HUES64 (cell line): ENCODE measurements around the gene FHIT.

Source experiments
- H3K27ac ChIP-seq: 2 replicates; pipeline ENCODE4 v1.7.0; 2013; ENCODE audit warnings: low read depth, low read length, inconsistent platforms
- H3K27me3 ChIP-seq: 2 replicates; pipeline ENCODE4 v1.6.1; 2013; ENCODE audit warnings: mild to moderate bottlenecking, low read length; ENCODE audit not compliant: insufficient read depth
- H3K36me3 ChIP-seq: 2 replicates; pipeline ENCODE4 v1.6.1; 2013; ENCODE audit warnings: mild to moderate bottlenecking, low read length; ENCODE audit not compliant: insufficient read depth
- H3K4me1 ChIP-seq: 2 replicates; pipeline ENCODE4 v1.6.1; 2013; ENCODE audit warnings: mild to moderate bottlenecking, low read length, moderate library complexity; ENCODE audit not compliant: insufficient read depth
- H3K4me3 ChIP-seq: 2 replicates; pipeline ENCODE4 v1.5.1; 2013; ENCODE audit warnings: mild to moderate bottlenecking, low read length, moderate library complexity
- H3K9ac ChIP-seq: 2 replicates; pipeline ENCODE4 v1.6.1; 2013; ENCODE audit warnings: mild to moderate bottlenecking, low read depth, low read length
- H3K9me3 ChIP-seq: 2 replicates; pipeline ENCODE4 v1.6.1; 2013; ENCODE audit warnings: low read depth, low read length; ENCODE audit not compliant: insufficient read depth
- WGBS: fragments of 150-250, 120-280 bp; methylation state at CpG from one replicate; pipeline ENCODE4 v1.1.7; 2013; ENCODE audit warnings: missing lambda C conversion rate; 5-methylcytosine and 5-hydroxymethylcytosine counted together

FHIT gene

GRCh38 chr3:60147249-60147950, 1103.9 kb downstream of the FHIT start:
- no peaks in the 10 kb centered on the region for H3K36me3 ChIP-seq
- H3K9ac ChIP-seq = no peak overlapping the region
- peaks cover 14% of the 10 kb centered on the region; the same call in 1 of the 2 replicates for H3K4me1 ChIP-seq
- no peak overlapping the region for H3K4me3 ChIP-seq
- H3K27ac ChIP-seq = no peak overlapping the region
- H3K27me3 ChIP-seq = no peaks in the 10 kb centered on the region
- 92% methylated on average over 15 of the region's 15 CpGs for WGBS
- no peaks in the 10 kb centered on the region for H3K9me3 ChIP-seq

DNA sequence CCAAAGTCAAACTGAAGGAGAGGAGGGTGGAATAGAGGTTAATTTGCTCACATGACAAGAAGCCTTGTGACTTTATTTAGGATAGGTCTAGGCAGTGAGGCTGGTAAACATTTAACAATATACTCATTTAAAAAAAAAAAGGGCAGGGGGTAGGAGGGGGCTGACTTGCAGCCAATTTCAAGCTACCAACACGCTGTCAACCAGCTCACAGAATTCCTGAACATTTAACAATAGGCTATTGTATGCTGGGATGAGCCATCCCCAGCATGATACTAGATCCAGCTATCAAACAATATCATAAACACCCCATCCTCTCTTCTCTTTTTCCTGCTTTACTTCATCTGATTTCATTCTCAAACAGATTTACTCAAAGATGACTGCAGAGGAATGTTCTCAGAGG, 1105.1 kb downstream of the FHIT start:
- H3K27me3 ChIP-seq = no peaks in the 10 kb centered on the region
- 60% methylated on average over 1 of the region's 1 CpG for WGBS
- H3K36me3 ChIP-seq = no peaks in the 10 kb centered on the region
- H3K9ac ChIP-seq = no peak overlapping the region
- peaks cover 20% of the 10 kb centered on the region for H3K4me1 ChIP-seq
- no peak overlapping the region for H3K4me3 ChIP-seq
- H3K9me3 ChIP-seq = no peaks in the 10 kb centered on the region
- H3K27ac ChIP-seq = no peak overlapping the region

DNA sequence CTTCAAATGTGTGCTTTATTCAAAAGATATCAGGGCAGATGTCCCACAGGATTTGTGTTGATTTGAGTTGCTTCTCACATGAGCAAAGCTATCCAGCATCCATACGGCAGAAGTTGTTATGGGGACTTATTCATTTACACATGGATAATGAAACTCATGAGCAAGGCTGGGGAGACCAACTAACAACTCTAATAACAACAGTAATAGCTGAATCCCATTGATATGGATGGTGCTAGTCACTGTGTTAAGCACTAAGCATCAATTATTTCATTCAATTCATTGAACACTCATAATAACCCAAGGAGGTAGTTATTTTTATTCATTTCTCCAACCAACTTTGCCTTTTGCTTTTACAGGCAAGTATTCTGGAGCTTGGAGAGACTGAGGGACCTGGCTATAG, 1107.2 kb downstream of the FHIT start:
- Histone ChIP-seq H3K4me3 (no peak overlapping the region), H3K27me3 (no peaks in the 10 kb centered on the region), H3K9me3 (no peaks in the 10 kb centered on the region), H3K36me3 (no peaks in the 10 kb centered on the region), H3K27ac (no peak overlapping the region), H3K9ac (no peak overlapping the region), H3K4me1 (peaks cover 20% of the 10 kb centered on the region)
- WGBS = 83% methylated on average over 1 of the region's 1 CpG

DNA sequence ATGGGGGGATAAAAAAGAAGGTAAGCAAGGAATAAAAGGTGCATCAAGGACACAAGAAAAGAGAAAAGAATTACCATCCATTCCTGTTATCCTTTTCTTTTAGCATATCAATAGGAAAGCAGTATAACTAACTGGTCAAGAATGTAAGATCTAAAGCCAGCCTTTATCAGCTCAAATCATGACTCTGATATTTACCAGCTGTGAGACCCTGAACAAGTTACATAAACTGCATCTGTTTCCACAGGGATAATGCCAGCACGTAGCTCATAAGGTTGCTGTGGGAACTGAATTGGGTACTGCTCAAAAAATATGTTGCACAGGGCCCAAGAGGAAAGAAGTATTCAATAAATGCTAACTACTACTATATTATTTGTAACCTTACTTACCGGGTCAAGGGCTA, 1109.2 kb downstream of the FHIT start:
- H3K9ac ChIP-seq = no peak overlapping the region
- WGBS = 75% methylated on average over 1 of the region's 2 CpGs
- no peak overlapping the region for H3K4me3 ChIP-seq
- peaks cover 19% of the 10 kb centered on the region for H3K4me1 ChIP-seq
- H3K9me3 ChIP-seq = no peaks in the 10 kb centered on the region
- H3K36me3 ChIP-seq = no peaks in the 10 kb centered on the region
- H3K27me3 ChIP-seq = no peaks in the 10 kb centered on the region
- H3K27ac ChIP-seq = no peak overlapping the region

DNA sequence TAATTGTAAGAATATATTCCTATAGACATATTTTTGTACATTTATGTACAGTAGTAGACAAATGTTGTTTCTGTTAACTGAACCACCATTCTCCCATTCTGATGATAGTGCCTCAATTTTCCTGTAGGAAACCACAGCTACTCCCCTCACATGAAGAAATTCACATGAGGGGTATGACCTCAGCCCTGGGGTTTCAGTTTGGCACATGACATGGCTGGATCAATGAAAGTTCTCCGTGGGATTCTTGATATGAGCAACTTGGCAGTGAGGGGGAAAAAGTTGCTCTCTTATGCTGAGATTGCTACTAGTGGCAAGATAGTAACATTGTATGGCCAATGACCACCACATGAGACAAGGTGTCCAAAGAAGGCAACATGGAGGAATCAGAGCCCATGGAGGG, 1111.1 kb downstream of the FHIT start:
- no peak overlapping the region for H3K27ac ChIP-seq

GRCh38 chr3:60136601-60137000, 1114.7 kb downstream of the FHIT start:
- no peaks in the 10 kb centered on the region for H3K27me3 ChIP-seq
- no peak overlapping the region for H3K27ac ChIP-seq
- 85% methylated on average over 4 of the region's 4 CpGs for WGBS
- no peaks in the 10 kb centered on the region for H3K9me3 ChIP-seq
- H3K4me3 ChIP-seq = no peak overlapping the region
- H3K36me3 ChIP-seq = no peaks in the 10 kb centered on the region
- H3K4me1 ChIP-seq = 0 out of 2 replicates have a peak, but pooled peaks cover 2% of the 10 kb centered on the region
- no peak overlapping the region for H3K9ac ChIP-seq

More for the DNA sequence above, 1111.1 kb downstream of the FHIT start:
- no peaks in the 10 kb centered on the region for H3K36me3 ChIP-seq
- no peaks in the 10 kb centered on the region for H3K27me3 ChIP-seq
- H3K9ac ChIP-seq = no peak overlapping the region
- no peak overlapping the region for H3K4me3 ChIP-seq
- WGBS = 90% methylated on average over 1 of the region's 1 CpG
- H3K9me3 ChIP-seq = no peaks in the 10 kb centered on the region
- peaks cover 6% of the 10 kb centered on the region; the same call in 1 of the 2 replicates for H3K4me1 ChIP-seq

DNA sequence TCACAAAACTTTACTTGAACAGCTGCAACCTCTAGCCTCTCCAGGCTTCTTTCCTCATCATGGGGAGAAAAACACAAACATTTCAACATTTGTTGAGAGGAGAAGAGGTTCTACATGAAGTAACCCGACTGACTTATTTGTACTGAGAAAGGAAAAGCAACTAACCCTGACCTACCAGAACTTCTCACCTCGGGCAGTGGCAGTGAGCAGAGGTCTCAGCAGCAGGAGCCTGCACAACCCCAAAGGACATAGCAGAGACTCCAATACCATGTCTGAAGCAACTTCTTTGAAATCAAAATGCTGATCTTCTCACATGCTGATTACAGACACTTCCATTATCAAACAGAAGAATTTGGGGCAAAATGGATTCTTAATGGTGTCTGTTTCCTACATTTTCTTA, 1115.8 kb downstream of the FHIT start:
- Histone ChIP-seq H3K9ac (no peak overlapping the region), H3K27me3 (no peaks in the 10 kb centered on the region), H3K27ac (no peak overlapping the region), H3K9me3 (no peaks in the 10 kb centered on the region), H3K36me3 (no peaks in the 10 kb centered on the region), H3K4me1 (no peaks in the 10 kb centered on the region), H3K4me3 (no peak overlapping the region)
- WGBS = 96% methylated on average over 2 of the region's 2 CpGs

DNA sequence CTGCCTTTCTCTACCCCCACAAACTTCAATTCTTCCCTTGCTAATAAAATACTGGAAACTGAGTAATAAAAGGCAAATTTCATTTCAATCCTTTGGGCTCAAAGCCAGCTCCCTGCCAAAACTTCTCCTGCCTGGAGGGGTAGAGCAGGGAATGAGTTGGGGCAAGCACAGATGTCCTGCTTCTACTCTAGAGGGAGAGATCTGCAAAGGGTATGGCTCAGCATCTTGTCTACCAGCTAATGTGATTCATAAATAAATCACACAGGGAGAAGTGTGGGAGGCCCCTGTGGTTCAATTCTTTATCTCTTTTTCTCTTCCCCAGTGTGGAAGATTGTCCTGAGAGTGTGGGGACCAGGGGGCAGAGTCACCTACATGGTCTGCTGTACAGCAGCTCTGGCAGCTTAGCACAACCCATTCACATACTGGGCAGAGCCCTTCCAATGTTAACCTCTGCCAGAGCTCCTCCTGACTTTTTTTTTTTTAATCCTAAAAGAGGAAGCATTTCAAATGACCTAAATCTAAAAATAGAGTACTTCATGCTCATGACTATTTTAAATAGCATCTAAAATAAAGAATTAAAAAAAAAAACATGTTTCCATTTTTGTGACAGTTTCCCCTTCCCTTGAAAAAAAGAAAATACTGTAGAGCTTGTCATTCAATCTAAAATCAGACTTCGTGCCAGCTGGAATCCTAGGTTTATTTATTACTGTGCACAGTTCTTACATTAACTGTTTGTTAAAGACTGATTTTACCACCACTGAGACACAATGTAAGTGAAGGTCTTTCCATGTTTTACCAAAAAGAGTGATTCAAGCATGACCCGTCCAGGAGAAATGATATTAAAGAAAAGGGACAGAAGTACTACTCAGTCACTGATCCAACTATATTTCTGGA, 1117.7 kb downstream of the FHIT start:
- H3K4me1 ChIP-seq = no peaks in the 10 kb centered on the region
- H3K36me3 ChIP-seq = no peaks in the 10 kb centered on the region
- H3K27me3 ChIP-seq = no peaks in the 10 kb centered on the region
- H3K4me3 ChIP-seq = no peak overlapping the region
- WGBS = 93% methylated on average over 2 of the region's 2 CpGs
- no peaks in the 10 kb centered on the region for H3K9me3 ChIP-seq
- H3K9ac ChIP-seq = no peak overlapping the region
- no peak overlapping the region for H3K27ac ChIP-seq

- H3K27ac ChIP-seq = no peak overlapping the region
- H3K27me3 ChIP-seq = no peaks in the 10 kb centered on the region
- H3K9ac ChIP-seq = no peak overlapping the region
- no peaks in the 10 kb centered on the region for H3K4me1 ChIP-seq
- H3K36me3 ChIP-seq = no peaks in the 10 kb centered on the region
- no peak overlapping the region for H3K4me3 ChIP-seq
- no peaks in the 10 kb centered on the region for H3K9me3 ChIP-seq
These were observed 1119.6 kb downstream of the FHIT start for GRCh38 chr3:60131618-60132017.

- H3K27me3 ChIP-seq = no peaks in the 10 kb centered on the region
- 96% methylated on average over 6 of the region's 6 CpGs for WGBS
- no peak overlapping the region for H3K9ac ChIP-seq
- H3K9me3 ChIP-seq = no peaks in the 10 kb centered on the region
- H3K27ac ChIP-seq = no peak overlapping the region
- no peak overlapping the region for H3K4me3 ChIP-seq
- no peaks in the 10 kb centered on the region for H3K36me3 ChIP-seq
- no peaks in the 10 kb centered on the region for H3K4me1 ChIP-seq
These were observed 1124.5 kb downstream of the FHIT start for GRCh38 chr3:60126511-60127304.

DNA sequence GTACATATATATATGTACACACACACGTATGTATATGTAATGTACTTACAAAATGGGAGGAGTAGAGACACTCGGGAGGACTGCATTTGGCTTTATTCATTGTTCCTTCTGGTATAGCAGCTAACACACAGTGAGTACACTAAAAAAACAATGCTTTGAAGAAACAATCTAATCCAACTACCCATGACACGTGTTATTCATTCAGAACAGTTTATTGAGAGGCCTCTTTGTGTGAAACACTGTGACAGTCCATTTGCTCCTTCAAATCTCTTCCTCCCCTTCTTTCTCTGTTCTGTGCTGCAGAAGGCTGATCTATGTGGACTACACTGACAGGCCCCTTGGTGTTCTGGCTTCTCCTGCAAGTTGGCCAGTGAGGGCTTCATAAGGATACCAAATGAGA, 1125.6 kb downstream of the FHIT start:
- Histone ChIP-seq H3K4me3 (no peak overlapping the region), H3K9me3 (no peaks in the 10 kb centered on the region), H3K4me1 (no peaks in the 10 kb centered on the region), H3K27me3 (no peaks in the 10 kb centered on the region), H3K9ac (no peak overlapping the region), H3K27ac (no peak overlapping the region), H3K36me3 (no peaks in the 10 kb centered on the region)
- WGBS = 91% methylated on average over 2 of the region's 3 CpGs
